Activated CD4-positive, alpha-beta memory T cell treated with anti-CD3 and anti-CD28 coated beads, Interleukin-2, amount 10 ng/mL, durations not matched to agents 7 days and 5 days (primary cell): ENCODE measurements around the gene ASTN2. TPM values are rescaled to one million over a fixed set of nuclear protein-coding genes. Genes with fewer than 3 reads are reported as not detected.

Source experiments
- CTCF ChIA-PET: fragments of 350-600 bp; sonication (Branson Sonifier 250); formaldehyde crosslinking; loops from one replicate; lab custom pipeline; 2021; ENCODE audit warnings: antibody characterized with exemption, inconsistent platforms; lab: Charles Lee
- POLR2A ChIA-PET: fragments of 350-600 bp; sonication (Branson Sonifier 250); formaldehyde crosslinking; loops from one replicate; lab custom pipeline; 2021; ENCODE audit warnings: antibody characterized with exemption; lab: Charles Lee
- DNase-seq: peaks from one replicate; pipeline ENCODE4 v3.0.0-alpha.2; 2020
- H3K27ac Mint-ChIP-seq: one replicate; pipeline ENCODE4 v1.8.0; 2021; ENCODE audit warnings: mild to moderate bottlenecking, mixed read lengths
- H3K27me3 Mint-ChIP-seq: one replicate; pipeline ENCODE4 v1.8.0; 2021; ENCODE audit warnings: mixed read lengths
- H3K36me3 Mint-ChIP-seq: one replicate; pipeline ENCODE4 v1.8.0; 2021; ENCODE audit warnings: low read depth, mixed read lengths
- H3K4me1 Mint-ChIP-seq: one replicate; pipeline ENCODE4 v1.8.0; 2021; ENCODE audit warnings: mixed read lengths
- H3K4me3 Mint-ChIP-seq: one replicate; pipeline ENCODE4 v1.8.0; 2021; ENCODE audit warnings: mild to moderate bottlenecking, mixed read lengths
- H3K9me3 Mint-ChIP-seq: one replicate; pipeline ENCODE4 v1.8.0; 2021; ENCODE audit warnings: mixed read lengths
- total RNA-seq, 2 experiments: library from RNA; stranded (reverse); gene quantifications; one replicate each; pipeline ENCODE4 v1.2.3, GENCODE V29; 2021

The ASTN2 gene
- total RNA-seq, 2 experiments from 2014 or later, result 2.5 to 3.0 TPM

GRCh38 chr9:117060963-117061362 lies 353.9 kb downstream of the ASTN2 start:
- DNase-seq, result no peak
- Mint-ChIP-seq H3K27me3 (no peaks in the 10 kb centered on the region), H3K4me3 (no peak overlapping the region), H3K9me3 (peaks cover 11% of the 10 kb centered on the region), H3K4me1 (no peaks in the 10 kb centered on the region), H3K27ac (no peak overlapping the region), H3K36me3 (no peaks in the 10 kb centered on the region)
- ChIA-PET POLR2A (no interaction called here), CTCF (no interaction called here)

GRCh38 chr9:117050007-117050406 lies 364.9 kb downstream of the ASTN2 start:
- ChIA-PET POLR2A (no interaction called here), CTCF (no interaction called here)
- Mint-ChIP-seq H3K4me1 (no peaks in the 10 kb centered on the region), H3K9me3 (peaks cover 3% of the 10 kb centered on the region), H3K4me3 (no peak overlapping the region), H3K27me3 (no peaks in the 10 kb centered on the region), H3K27ac (no peak overlapping the region), H3K36me3 (no peaks in the 10 kb centered on the region)
- no peak for DNase-seq

GRCh38 chr9:117046666-117047327 lies 368.1 kb downstream of the ASTN2 start:
- Mint-ChIP-seq H3K9me3 (peaks cover 4% of the 10 kb centered on the region), H3K4me3 (no peak overlapping the region), H3K4me1 (no peaks in the 10 kb centered on the region), H3K36me3 (no peaks in the 10 kb centered on the region), H3K27ac (no peak overlapping the region), H3K27me3 (no peaks in the 10 kb centered on the region)
- DNase-seq, result no peak
- POLR2A ChIA-PET, result no interaction called here
- CTCF ChIA-PET, result no interaction called here

- Mint-ChIP-seq H3K4me1 (no peaks in the 10 kb centered on the region), H3K36me3 (no peaks in the 10 kb centered on the region), H3K9me3 (peaks cover 3% of the 10 kb centered on the region), H3K4me3 (no peak overlapping the region), H3K27ac (no peak overlapping the region), H3K27me3 (no peaks in the 10 kb centered on the region)
- CTCF ChIA-PET, result no interaction called here
- DNase-seq, result no peak
- POLR2A ChIA-PET, result no interaction called here
These were observed 370.6 kb downstream of the ASTN2 start for GRCh38 chr9:117044241-117044640.

- DNase-seq, result no peak
- no peak overlapping the region for H3K27ac Mint-ChIP-seq
- ChIA-PET CTCF (no interaction called here), POLR2A (no interaction called here)
- H3K36me3 Mint-ChIP-seq, result no peaks in the 10 kb centered on the region
- H3K4me1 Mint-ChIP-seq, result no peaks in the 10 kb centered on the region
- peaks cover 3% of the 10 kb centered on the region for H3K9me3 Mint-ChIP-seq
- no peaks in the 10 kb centered on the region for H3K27me3 Mint-ChIP-seq
- H3K4me3 Mint-ChIP-seq, result no peak overlapping the region
These were observed 371.7 kb downstream of the ASTN2 start for GRCh38 chr9:117043159-117043558.

GRCh38 chr9:117035546-117035945 lies 379.3 kb downstream of the ASTN2 start:
- no peak for DNase-seq
- no peak overlapping the region for H3K27ac Mint-ChIP-seq
- ChIA-PET POLR2A (no interaction called here), CTCF (no interaction called here)
- no peak overlapping the region for H3K4me3 Mint-ChIP-seq
- H3K36me3 Mint-ChIP-seq, result no peaks in the 10 kb centered on the region
- no peaks in the 10 kb centered on the region for H3K4me1 Mint-ChIP-seq
- H3K9me3 Mint-ChIP-seq, result no peaks in the 10 kb centered on the region
- no peaks in the 10 kb centered on the region for H3K27me3 Mint-ChIP-seq

- H3K4me1 Mint-ChIP-seq, result no peaks in the 10 kb centered on the region
- H3K4me3 Mint-ChIP-seq, result no peak overlapping the region
- H3K9me3 Mint-ChIP-seq, result no peaks in the 10 kb centered on the region
- no peaks in the 10 kb centered on the region for H3K36me3 Mint-ChIP-seq
- H3K27ac Mint-ChIP-seq, result no peak overlapping the region
- DNase-seq, result no peak
- no peaks in the 10 kb centered on the region for H3K27me3 Mint-ChIP-seq
- ChIA-PET POLR2A (no interaction called here), CTCF (no interaction called here)
These were observed 380.0 kb downstream of the ASTN2 start for GRCh38 chr9:117034866-117035265.

- Mint-ChIP-seq H3K9me3 (no peaks in the 10 kb centered on the region), H3K36me3 (no peaks in the 10 kb centered on the region), H3K4me3 (no peak overlapping the region), H3K27ac (no peak overlapping the region), H3K4me1 (no peaks in the 10 kb centered on the region), H3K27me3 (no peaks in the 10 kb centered on the region)
- ChIA-PET CTCF (no interaction called here), POLR2A (interaction anchor here (0.8 kb wide), 1 partner anchor 36 kb away, joined by 3 read pairs; no protein-coding TSS in a partner anchor)
- DNase-seq, result no peak
These were observed 384.5 kb downstream of the ASTN2 start for GRCh38 chr9:117030254-117030768.

- Mint-ChIP-seq H3K27ac (no peak overlapping the region), H3K9me3 (peaks cover 1% of the 10 kb centered on the region), H3K4me3 (no peak overlapping the region), H3K36me3 (no peaks in the 10 kb centered on the region), H3K27me3 (no peaks in the 10 kb centered on the region), H3K4me1 (no peaks in the 10 kb centered on the region)
- POLR2A ChIA-PET, result no interaction called here
- no peak for DNase-seq
- CTCF ChIA-PET, result no interaction called here
These were observed 385.5 kb downstream of the ASTN2 start for GRCh38 chr9:117029341-117029740.

- CTCF ChIA-PET, result no interaction called here
- Mint-ChIP-seq H3K4me1 (no peaks in the 10 kb centered on the region), H3K27ac (no peak overlapping the region), H3K4me3 (no peak overlapping the region), H3K9me3 (peaks cover 2% of the 10 kb centered on the region), H3K27me3 (no peaks in the 10 kb centered on the region), H3K36me3 (no peaks in the 10 kb centered on the region)
- no peak for DNase-seq
- POLR2A ChIA-PET, result no interaction called here
These were observed 386.6 kb downstream of the ASTN2 start for GRCh38 chr9:117028103-117028858.

GRCh38 chr9:117021906-117022305 lies 393.0 kb downstream of the ASTN2 start:
- H3K36me3 Mint-ChIP-seq, result no peaks in the 10 kb centered on the region
- DNase-seq, result no peak
- no peaks in the 10 kb centered on the region for H3K27me3 Mint-ChIP-seq
- no peaks in the 10 kb centered on the region for H3K4me1 Mint-ChIP-seq
- CTCF ChIA-PET, result no interaction called here
- H3K4me3 Mint-ChIP-seq, result no peak overlapping the region
- peaks cover 2% of the 10 kb centered on the region for H3K9me3 Mint-ChIP-seq
- no peak overlapping the region for H3K27ac Mint-ChIP-seq
- POLR2A ChIA-PET, result no interaction called here

GRCh38 chr9:117018966-117019617 lies 395.8 kb downstream of the ASTN2 start:
- Mint-ChIP-seq H3K4me3 (no peak overlapping the region), H3K27me3 (no peaks in the 10 kb centered on the region), H3K4me1 (no peaks in the 10 kb centered on the region), H3K9me3 (no peaks in the 10 kb centered on the region), H3K27ac (no peak overlapping the region), H3K36me3 (no peaks in the 10 kb centered on the region)
- DNase-seq, result no peak
- POLR2A ChIA-PET, result no interaction called here
- CTCF ChIA-PET, result no interaction called here

GRCh38 chr9:117017414-117017985 lies 397.4 kb downstream of the ASTN2 start:
- ChIA-PET CTCF (no interaction called here), POLR2A (no interaction called here)
- Mint-ChIP-seq H3K27me3 (no peaks in the 10 kb centered on the region), H3K4me3 (no peak overlapping the region), H3K9me3 (no peaks in the 10 kb centered on the region), H3K4me1 (no peaks in the 10 kb centered on the region), H3K36me3 (no peaks in the 10 kb centered on the region), H3K27ac (no peak overlapping the region)
- DNase-seq, result no peak
